K562 treated with DMSO at 1 percent for 4 hours (cell line): ENCODE data around the gene SHROOM2. TPM values are rescaled to one million over a fixed set of nuclear protein-coding genes. Genes with fewer than 3 reads are reported as not detected.

Experiments
- total RNA-seq: library from RNA; unstranded; fragments of 300-600 nt; gene quantifications from 2 replicates; pipeline ENCODE4 v1.2.3, GENCODE V29; 2022; ENCODE audit not compliant: insufficient read depth

SHROOM2 gene
- not detected in 2 replicates for total RNA-seq

DNA sequence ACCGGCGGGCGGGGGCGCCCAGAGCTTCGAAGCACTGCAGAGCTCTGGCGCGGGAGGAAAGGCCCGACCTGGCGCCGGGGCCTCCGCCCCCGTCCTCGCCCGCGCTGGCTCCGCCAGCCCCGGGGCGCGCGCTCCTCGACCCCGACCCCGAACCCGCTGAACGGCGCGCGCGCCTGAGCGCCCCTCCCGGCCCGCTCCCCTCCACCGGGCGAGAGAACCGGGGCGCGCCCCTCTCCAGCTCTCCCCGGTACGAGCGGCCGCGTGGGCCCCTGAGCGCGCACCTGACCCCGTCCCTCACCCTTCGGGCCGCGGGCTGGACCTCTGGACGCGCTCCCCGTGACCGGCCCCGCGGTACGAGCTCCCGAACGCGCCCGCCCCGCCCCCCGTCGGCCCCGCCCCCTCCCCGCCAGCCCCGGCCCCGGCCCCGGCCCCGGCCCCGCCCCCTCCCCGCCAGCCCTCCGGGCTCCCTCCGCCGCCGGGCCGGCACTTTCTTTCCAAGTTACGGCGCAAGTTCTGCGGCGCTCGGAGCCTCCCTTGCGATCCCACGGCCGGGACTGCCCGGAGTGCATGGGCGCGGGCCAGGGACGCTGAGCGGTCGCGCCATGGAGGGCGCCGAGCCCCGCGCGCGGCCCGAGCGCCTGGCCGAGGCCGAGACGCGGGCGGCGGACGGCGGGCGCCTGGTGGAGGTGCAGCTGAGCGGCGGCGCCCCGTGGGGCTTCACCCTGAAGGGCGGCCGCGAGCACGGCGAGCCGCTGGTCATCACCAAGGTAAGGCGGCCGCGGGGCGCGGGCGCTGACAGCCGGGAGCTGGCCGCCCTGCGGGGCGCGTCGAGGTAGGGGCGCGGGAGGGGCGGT is at the start of gene SHROOM2:
TSS of gene SHROOM2 (plus strand) at position 486 of the 854 bp plus-strand sequence. CDS start at position 603, 117 bp downstream.

GRCh38 chrX:9765737-9766097 is 20.5 kb upstream of the SHROOM2 start, which contains the start of gene GPR143:
Gene GPR143, minus strand, starts transcription at chrX:9765847. Its CDS starts 30 bp downstream, at chrX:9765817.

GRCh38 chrX:9966775-9967408 is 180.7 kb downstream of the SHROOM2 start, which contains the start of gene CLDN34:
Gene CLDN34, plus strand, starts transcription at chrX:9967358. Its CDS starts 0 bp downstream, at chrX:9967358.

Other genes starting within 250 kb of the SHROOM2 start
- not detected in 2 replicates for gene GPR143, start 20.6 kb upstream of the SHROOM2 start, total RNA-seq
- not detected in 2 replicates for gene CLDN34, start 180.9 kb downstream of the SHROOM2 start, total RNA-seq